ENCODE results near the gene DNAH10. TPM values are rescaled to one million over a fixed set of nuclear protein-coding genes. Genes with fewer than 3 reads are reported as not detected.

Gene DNAH10
- total RNA-seq, 1 donor from 2014 or later: 0.08 TPM

- ATAC-seq (ENCODE audit: poor library complexity): no peak
- no peak for DNase-seq
- intact Hi-C loops (cut with DNase I): no loop called here
These were observed 17.3 kb upstream of the DNAH10 start for GRCh38 chr12:123744836-123745235.

GRCh38 chr12:123747309-123747708 is 14.8 kb upstream of the DNAH10 start:
- no peak for DNase-seq
- intact Hi-C loops (cut with DNase I): no loop called here
- ATAC-seq (ENCODE audit: poor library complexity): no peak

GRCh38 chr12:123748161-123748560 is 13.9 kb upstream of the DNAH10 start:
- intact Hi-C loops (cut with DNase I): no loop called here
- no peak for DNase-seq
- no peak for ATAC-seq (ENCODE audit: poor library complexity)

GRCh38 chr12:123748661-123749060 is 13.4 kb upstream of the DNAH10 start:
- DNase-seq (no peak), ATAC-seq (ENCODE audit: poor library complexity) (no peak)
- intact Hi-C loops (cut with DNase I): no loop called here

GRCh38 chr12:123749355-123749754 is 12.7 kb upstream of the DNAH10 start:
- intact Hi-C loops (cut with DNase I): no loop called here
- ATAC-seq (ENCODE audit: poor library complexity): no peak
- DNase-seq: no peak

GRCh38 chr12:123750159-123750656 is 11.9 kb upstream of the DNAH10 start:
- no peak for ATAC-seq (ENCODE audit: poor library complexity)
- intact Hi-C loops (cut with DNase I): no loop called here

GRCh38 chr12:123752046-123752445 is 10.1 kb upstream of the DNAH10 start:
- intact Hi-C loops (cut with DNase I): no loop called here
- DNase-seq (no peak), ATAC-seq (ENCODE audit: poor library complexity) (no peak)

More at GRCh38 chr12:123750159-123750656, 11.9 kb upstream of the DNAH10 start:
- no peak for DNase-seq

GRCh38 chr12:123754041-123754772 is 7.9 kb upstream of the DNAH10 start:
- ATAC-seq (ENCODE audit: poor library complexity) (no peak), DNase-seq (no peak)
- intact Hi-C loops (cut with DNase I): no loop called here

- no peak for DNase-seq
- no peak for ATAC-seq (ENCODE audit: poor library complexity)
- intact Hi-C loops (cut with DNase I): no loop called here
These were observed 4.5 kb upstream of the DNAH10 start for GRCh38 chr12:123757561-123757960.

- DNase-seq (no peak), ATAC-seq (ENCODE audit: poor library complexity) (no peak)
- intact Hi-C loops (cut with DNase I): no loop called here
These were observed 1.7 kb upstream of the DNAH10 start for GRCh38 chr12:123760267-123760938.

- no peak for DNase-seq
- intact Hi-C loops (cut with DNase I): no loop called here
- no peak for ATAC-seq (ENCODE audit: poor library complexity)
These were observed 583 bp downstream of the DNAH10 start for GRCh38 chr12:123762715-123763052.

- intact Hi-C loops (cut with DNase I): no loop called here
- no peak for DNase-seq
- no peak for ATAC-seq (ENCODE audit: poor library complexity)
These were observed 992 bp downstream of the DNAH10 start for GRCh38 chr12:123763093-123763492.

- DNase-seq: no peak
- intact Hi-C loops (cut with DNase I): no loop called here
- ATAC-seq (ENCODE audit: poor library complexity): no peak
These were observed 2.0 kb downstream of the DNAH10 start for GRCh38 chr12:123764109-123764508.

GRCh38 chr12:123765504-123766035 is 3.5 kb downstream of the DNAH10 start:
- intact Hi-C loops (cut with DNase I): no loop called here
- ATAC-seq (ENCODE audit: poor library complexity) (no peak), DNase-seq (no peak)

- DNase-seq (no peak), ATAC-seq (ENCODE audit: poor library complexity) (no peak)
- intact Hi-C loops (cut with DNase I): no loop called here
These were observed 5.5 kb downstream of the DNAH10 start for GRCh38 chr12:123767613-123768012.

GRCh38 chr12:123771261-123771660 is 9.2 kb downstream of the DNAH10 start:
- ATAC-seq (ENCODE audit: poor library complexity) (no peak), DNase-seq (no peak)
- intact Hi-C loops (cut with DNase I): no loop called here

- intact Hi-C loops (cut with DNase I): no loop called here
- DNase-seq (no peak), ATAC-seq (ENCODE audit: poor library complexity) (no peak)
These were observed 10.0 kb downstream of the DNAH10 start for GRCh38 chr12:123772074-123772473.

- intact Hi-C loops (cut with DNase I): no loop called here
- no peak for ATAC-seq (ENCODE audit: poor library complexity)
- no peak for DNase-seq
These were observed 11.3 kb downstream of the DNAH10 start for GRCh38 chr12:123773375-123773774.

GRCh38 chr12:123779551-123779950 is 17.4 kb downstream of the DNAH10 start:
- no peak for ATAC-seq (ENCODE audit: poor library complexity)
- no peak for DNase-seq
- intact Hi-C loops (cut with DNase I): no loop called here
